ENCODE measurements around the gene GALK2.
"Not testable (repeated sequence)": the region's sequence is repeated elsewhere in the genome, so short reads cannot be mapped to it uniquely, and the experiment has no call there.

The GALK2 gene

DNA sequence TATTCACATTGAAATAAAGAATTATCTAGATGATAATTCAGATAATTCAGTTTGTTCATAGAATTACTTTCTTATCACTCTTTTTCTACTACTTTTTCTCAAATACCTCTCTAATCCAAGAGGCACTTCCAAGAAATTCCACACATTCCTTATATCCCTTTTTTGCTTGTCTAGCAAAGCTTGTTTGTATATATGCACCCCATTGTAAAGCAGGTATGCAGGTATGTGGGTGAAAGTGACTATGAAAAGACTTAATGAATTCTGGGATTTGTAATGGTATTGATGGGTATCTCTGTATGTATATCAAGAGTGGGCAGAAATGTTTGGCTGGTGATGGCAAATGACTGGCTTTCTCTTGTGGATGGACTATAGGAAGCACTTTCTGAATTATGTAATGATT, 158.9 kb downstream of the GALK2 start:
- no peak for DNase-seq (ENCODE audit: extremely low read depth in 1 of 2, low read depth in 1 of 2)

DNA sequence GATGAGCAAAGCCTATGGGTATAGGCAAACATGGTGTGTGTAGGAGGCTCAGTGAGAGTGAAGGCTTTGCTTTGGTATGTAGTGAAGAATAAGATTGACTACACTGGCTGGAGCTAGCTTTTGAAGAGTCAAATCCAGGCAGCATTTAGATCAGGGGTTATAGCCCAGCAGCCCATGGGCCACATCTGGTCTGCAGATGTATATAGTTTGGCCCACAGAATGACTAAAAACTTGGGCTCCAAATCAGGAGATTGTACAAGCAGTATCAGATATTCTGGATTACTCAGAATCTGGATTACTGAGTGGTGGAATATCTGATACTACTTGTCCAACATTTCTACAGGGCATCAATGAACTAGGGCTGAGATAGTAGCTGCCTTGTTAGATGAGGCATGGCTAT, 160.1 kb downstream of the GALK2 start:
- no peak for DNase-seq (ENCODE audit: extremely low read depth in 1 of 2, low read depth in 1 of 2)

DNA sequence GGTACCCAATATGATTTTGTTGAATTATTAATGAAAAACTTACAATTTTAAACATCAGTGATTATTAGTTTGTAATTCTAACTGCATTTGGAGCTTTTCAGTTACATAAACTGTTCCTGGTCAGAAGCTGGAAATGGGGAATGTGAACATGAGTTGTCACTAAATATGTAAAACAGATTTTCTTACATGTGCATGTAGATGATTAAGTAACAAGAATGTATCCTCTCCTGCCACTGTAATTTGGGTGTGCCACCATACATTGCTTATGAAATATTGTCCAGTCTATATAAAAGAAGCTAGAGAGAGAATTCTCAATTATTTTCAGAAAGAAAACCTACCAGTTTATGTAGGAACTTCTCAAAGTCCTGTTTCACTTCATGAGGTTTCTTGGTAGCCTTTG, 161.4 kb downstream of the GALK2 start:
- DNase-seq (ENCODE audit: extremely low read depth in 1 of 2, low read depth in 1 of 2): no peak

DNA sequence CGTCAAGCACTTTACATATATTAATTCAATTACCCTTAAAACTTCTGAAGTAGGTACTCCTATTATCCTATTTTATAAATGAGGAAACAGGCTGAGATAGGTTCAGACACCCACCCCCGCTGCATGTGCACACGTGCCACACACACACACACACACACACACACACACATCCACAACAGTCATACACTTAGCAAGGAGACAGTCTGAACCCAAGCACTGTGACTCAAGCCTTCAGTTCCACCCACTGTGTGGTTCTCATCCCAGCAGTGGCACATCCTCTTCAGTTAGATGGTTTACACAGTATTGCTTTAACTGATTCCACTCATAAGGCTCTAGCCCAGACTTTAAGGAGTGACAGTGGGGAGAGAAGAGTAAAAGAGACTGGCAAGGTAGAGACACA, 161.9 kb downstream of the GALK2 start:
- no peak for DNase-seq (ENCODE audit: extremely low read depth in 1 of 2, low read depth in 1 of 2)

DNA sequence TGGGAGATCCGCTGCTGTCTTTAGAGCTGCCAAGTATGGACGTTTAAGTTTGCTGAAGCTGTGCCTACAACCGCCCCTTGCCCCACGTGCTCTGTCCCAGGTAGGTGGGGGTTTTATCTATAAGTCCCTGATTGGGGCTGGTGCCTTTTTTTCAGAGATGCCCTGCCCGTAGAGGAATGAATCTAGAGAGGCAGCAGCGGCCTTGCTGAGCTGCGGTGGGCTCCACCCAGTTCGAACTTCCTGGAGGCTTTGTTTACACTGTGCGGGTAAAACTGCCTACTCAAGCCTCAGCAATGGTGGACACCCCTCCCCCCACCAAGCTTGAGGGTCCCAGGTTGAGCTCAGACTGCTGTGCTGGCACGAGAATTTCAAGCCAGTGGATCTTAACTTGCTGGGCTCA, 169.6 kb downstream of the GALK2 start:
- DNase-seq (ENCODE audit: extremely low read depth in 1 of 2, low read depth in 1 of 2): no peak

DNA sequence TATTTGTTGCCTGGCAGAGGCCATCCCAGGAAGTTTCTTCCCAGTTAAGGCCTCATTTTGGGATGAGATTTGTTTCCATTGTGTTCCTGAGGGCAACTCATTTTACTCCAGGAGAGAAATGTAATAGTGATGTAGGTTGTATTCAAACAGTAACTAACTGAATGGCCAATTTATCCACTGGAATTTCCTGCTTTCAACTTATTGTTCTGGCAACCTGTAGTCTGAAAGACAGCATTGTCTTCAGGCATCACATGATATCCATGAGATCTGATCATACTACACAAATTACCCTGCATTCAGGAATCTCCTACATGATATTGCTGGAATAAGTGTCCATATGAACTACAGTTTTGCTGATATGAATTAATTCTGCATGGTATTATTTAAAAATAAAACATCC, 173.5 kb downstream of the GALK2 start:
- no peak for DNase-seq (ENCODE audit: extremely low read depth in 1 of 2, low read depth in 1 of 2)

DNA sequence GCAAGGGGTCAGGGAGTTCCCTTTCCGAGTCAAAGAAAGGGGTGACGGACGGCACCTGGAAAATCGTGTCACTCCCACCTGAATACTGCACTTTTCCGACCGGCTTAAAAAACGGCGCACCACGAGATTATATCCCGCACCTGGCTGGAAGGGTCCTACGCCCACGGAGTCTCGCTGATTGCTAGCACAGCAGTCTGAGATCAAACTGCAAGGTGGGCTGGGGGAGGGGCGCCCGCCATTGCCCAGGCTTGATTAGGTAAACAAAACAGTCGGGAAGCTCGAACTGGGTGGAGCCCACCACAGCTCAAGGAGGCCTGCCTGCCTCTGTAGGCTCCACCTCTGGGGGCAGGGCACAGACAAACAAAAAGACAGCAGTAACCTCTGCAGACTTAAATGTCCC, 184.4 kb downstream of the GALK2 start:
- DNase-seq (ENCODE audit: extremely low read depth in 1 of 2, low read depth in 1 of 2): not testable (repeated sequence)

DNA sequence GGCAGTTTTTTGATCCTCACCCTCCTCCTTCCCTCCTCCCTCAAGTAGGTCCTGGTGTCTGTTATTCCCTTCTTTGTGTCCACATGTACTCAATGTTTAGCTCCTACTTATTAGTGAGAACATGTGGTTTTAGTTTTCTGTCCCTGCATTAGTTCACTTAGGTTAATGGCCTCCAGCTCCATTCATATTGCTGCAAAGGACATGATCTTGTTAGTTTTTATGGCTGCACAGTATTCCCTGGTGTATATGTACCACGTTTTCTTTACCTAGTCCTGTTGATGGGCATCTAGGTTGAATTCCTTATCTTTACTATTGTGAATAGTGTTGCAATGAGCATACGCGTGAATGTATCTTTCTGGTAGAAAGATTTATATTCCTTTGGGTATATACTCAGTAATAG, 191.3 kb downstream of the GALK2 start:
- no peak for DNase-seq (ENCODE audit: extremely low read depth in 1 of 2, low read depth in 1 of 2)

DNA sequence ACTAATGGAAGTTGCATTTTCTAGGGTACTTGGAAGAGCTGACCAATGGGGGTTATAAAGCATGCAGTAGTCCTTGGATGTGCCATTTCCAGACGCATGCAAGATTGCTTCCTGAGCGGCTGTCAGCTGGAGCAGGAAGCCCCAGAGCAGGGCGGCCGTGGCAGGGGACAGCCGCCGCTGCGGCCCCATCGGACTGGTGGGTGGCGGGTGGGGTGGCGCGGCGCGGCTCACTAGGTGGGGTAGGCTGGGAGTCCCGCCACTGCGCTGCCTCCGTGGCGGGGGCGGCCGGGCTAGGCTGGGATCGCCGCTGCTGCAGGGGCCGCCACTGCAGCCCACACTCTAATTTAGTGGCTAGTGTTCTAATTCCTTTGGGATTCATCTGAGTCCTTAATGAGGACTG, 196.4 kb downstream of the GALK2 start:
- no peak for DNase-seq (ENCODE audit: extremely low read depth in 1 of 2, low read depth in 1 of 2)

DNA sequence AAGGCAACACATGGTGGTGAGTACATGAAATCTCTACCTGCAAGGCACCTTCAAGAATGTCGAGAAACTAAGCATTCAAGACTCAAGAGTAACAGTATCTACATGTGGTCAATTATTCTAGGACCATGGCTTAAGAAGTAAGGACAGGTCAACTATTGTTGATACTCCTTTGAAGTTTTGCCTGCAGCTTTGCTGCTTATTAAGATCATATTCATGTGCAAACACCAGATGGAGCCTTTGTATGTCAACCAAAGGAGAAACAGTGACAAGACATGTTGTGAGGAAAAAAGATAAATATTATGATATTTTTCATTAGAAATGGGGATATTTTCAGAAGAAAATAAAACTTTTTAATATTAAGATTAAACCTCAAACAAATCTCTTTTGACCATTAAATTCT, 200.7 kb downstream of the GALK2 start:
- DNase-seq (ENCODE audit: extremely low read depth in 1 of 2, low read depth in 1 of 2): no peak

DNA sequence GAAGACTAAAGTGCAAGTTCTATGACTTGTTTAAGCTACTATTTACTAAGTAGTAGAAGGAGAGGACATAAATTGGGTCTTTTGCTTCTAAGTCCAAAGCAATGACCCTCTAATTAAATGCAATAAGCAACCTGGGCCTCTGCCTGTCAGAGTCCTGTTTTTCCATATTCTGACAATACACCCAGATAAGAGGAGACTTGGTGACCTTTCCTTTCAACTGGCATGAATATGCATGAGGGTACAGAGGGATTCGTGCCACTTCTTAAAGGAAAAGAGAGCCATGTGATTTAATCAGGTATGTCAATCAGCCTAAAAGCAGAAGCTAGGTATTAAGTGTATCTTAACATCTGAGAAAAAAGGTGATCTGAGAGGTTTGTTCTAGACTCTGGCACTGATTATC, 202.3 kb downstream of the GALK2 start:
- DNase-seq (ENCODE audit: extremely low read depth in 1 of 2, low read depth in 1 of 2): no peak

DNA sequence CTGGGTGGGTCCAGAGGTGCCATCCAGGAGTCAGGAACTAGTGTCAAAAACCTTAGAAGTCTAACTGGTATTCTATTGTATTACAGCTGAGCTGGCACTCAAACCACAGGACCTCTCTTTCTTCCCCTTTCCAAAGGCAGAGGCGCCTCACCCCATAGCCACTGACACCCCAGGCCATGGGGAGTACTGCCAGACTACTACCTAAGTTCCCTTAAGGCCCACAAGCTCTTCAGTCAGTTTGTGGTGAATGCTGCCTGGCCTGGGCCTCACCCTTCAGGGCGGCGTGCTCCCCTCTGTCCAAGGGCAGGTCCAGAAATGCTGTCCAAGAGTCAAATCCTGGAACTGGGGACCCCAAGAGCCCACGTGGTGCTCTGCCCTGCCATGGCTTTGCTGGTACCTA, 209.9 kb downstream of the GALK2 start:
- no peak for DNase-seq (ENCODE audit: extremely low read depth in 1 of 2, low read depth in 1 of 2)

DNA sequence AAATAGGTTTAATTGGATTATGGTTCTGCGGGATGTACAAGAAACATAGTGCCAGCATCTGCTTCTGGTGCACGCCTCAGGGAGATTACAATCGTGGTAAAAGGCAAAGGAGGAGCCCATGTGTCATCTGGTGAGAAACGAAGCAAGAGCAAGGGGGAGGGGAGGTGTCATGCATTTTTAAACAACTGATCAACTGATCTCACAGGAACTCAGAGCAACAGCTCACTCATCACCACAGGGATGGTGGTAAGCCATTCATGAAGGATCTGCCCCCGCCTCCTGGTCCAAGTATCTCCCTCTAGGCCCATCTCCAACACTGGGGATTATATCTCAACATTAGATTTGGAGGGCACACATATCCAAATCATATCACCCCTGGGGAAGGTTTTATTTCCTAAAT, 210.9 kb downstream of the GALK2 start:
- DNase-seq (ENCODE audit: extremely low read depth in 1 of 2, low read depth in 1 of 2): no peak
